Testis (tissue), 2 donors: ENCODE measurements around the gene NOX4.

Experiments used
- CTCF ChIP-seq, 3 experiments: fragments of 450-650 bp in 2 of 3; fragments of 200-600 bp in 1 of 3; sonication (generic) in 1 of 3; IDR thresholded peaks; one replicate each; pipeline ENCODE4 v1.5.1; 2016 to 2019; ENCODE audit warnings: antibody characterized with exemption in 3 of 3, mild to moderate bottlenecking in 2 of 3, moderate library complexity in 1 of 3
- POLR2A ChIP-seq: fragments of 450-650 bp; IDR thresholded peaks from one replicate; pipeline ENCODE4 v1.6.1; 2017; ENCODE audit warnings: antibody characterized with exemption, mild to moderate bottlenecking, moderate library complexity

- TF ChIP-seq CTCF (IDR thresholded peaks at IDR 0.05): no peak
- TF ChIP-seq POLR2A: no peak
Observed at GRCh38 chr11:89508544-89508943, 17.4 kb upstream of the NOX4 start.
